Activated gamma-delta T cell treated with Interleukin-2 at 50 U/mL for 16 hours (primary cell): ENCODE measurements around the gene HEATR3.
"Not testable (repeated sequence)": the region's sequence is repeated elsewhere in the genome, so short reads cannot be mapped to it uniquely, and the experiment has no call there.

ENCODE experiments used
- DNase-seq: peaks from one replicate; pipeline ENCODE4 v3.0.0-alpha.2; 2020

Gene HEATR3

GRCh38 chr16:50114357-50115129, 48.8 kb downstream of the HEATR3 start:
- DNase-seq: no peak

- DNase-seq: no peak
Observed at GRCh38 chr16:50120711-50121110, 54.9 kb downstream of the HEATR3 start.

GRCh38 chr16:50121278-50121677, 55.5 kb downstream of the HEATR3 start:
- DNase-seq: no peak

- peak; percentile 17 for DNase-seq
Observed at GRCh38 chr16:50121721-50122445, 56.1 kb downstream of the HEATR3 start.

GRCh38 chr16:50123417-50123816, 57.6 kb downstream of the HEATR3 start:
- DNase-seq: no peak

GRCh38 chr16:50124769-50125168, 59.0 kb downstream of the HEATR3 start:
- DNase-seq: no peak

- DNase-seq: no peak
Observed at GRCh38 chr16:50126183-50126582, 60.4 kb downstream of the HEATR3 start.

- not testable (repeated sequence) for DNase-seq
Observed at GRCh38 chr16:50132571-50132970, 66.8 kb downstream of the HEATR3 start.

GRCh38 chr16:50133214-50133613, 67.4 kb downstream of the HEATR3 start:
- no peak for DNase-seq

GRCh38 chr16:50136399-50136798, 70.6 kb downstream of the HEATR3 start:
- no peak for DNase-seq

GRCh38 chr16:50137268-50137667, 71.5 kb downstream of the HEATR3 start:
- no peak for DNase-seq

GRCh38 chr16:50139580-50139979, 73.8 kb downstream of the HEATR3 start:
- no peak for DNase-seq

- no peak for DNase-seq
Observed at GRCh38 chr16:50144211-50144610, 78.4 kb downstream of the HEATR3 start.

GRCh38 chr16:50146479-50147435, 81.0 kb downstream of the HEATR3 start:
- no peak for DNase-seq

GRCh38 chr16:50151322-50151721, 85.6 kb downstream of the HEATR3 start:
- DNase-seq: no peak

- DNase-seq: no peak
Observed at GRCh38 chr16:50151756-50152155, 86.0 kb downstream of the HEATR3 start.

- DNase-seq: peak; percentile 60
Observed at GRCh38 chr16:50152351-50152806, 86.6 kb downstream of the HEATR3 start.

GRCh38 chr16:50152807-50153595, 87.2 kb downstream of the HEATR3 start, which contains the start of gene TENT4B:
TSS of gene TENT4B (plus strand) at chr16:50153306. CDS start at chr16:50153622, 316 bp downstream.
- DNase-seq: peak; percentile 87

- DNase-seq: peak; percentile 34
Observed at GRCh38 chr16:50153596-50154419, 88.0 kb downstream of the HEATR3 start.

- no peak for DNase-seq
Observed at GRCh38 chr16:50154420-50154950, 88.7 kb downstream of the HEATR3 start.

- DNase-seq: no peak
Observed at GRCh38 chr16:50155925-50156324, 90.2 kb downstream of the HEATR3 start.
